GM23338 (cell line): Measurements from ENCODE around the gene CXCL8. TPM values are rescaled to one million over a fixed set of nuclear protein-coding genes. Genes with fewer than 3 reads are reported as not detected.
"Not testable (repeated sequence)": the region's sequence is repeated elsewhere in the genome, so short reads cannot be mapped to it uniquely, and the experiment has no call there.

Experiments used
- ATAC-seq: fragments of 200-7000 bp; cut with Tn5 transposase; 3 replicates; pipeline ENCODE4 v1.9.1; 2020
- DNase-seq: peaks from one replicate; pipeline ENCODE4 v3.0.0-alpha.2; 2015; ENCODE audit warnings: low spot score
- H2AFZ ChIP-seq: fragments of 200-600 bp; sonication (generic); 2 replicates; pipeline ENCODE4 v1.8.0; 2016; ENCODE audit warnings: antibody characterized with exemption, mild to moderate bottlenecking, moderate library complexity
- H3F3A ChIP-seq: fragments of 200-600 bp; sonication (generic); replicated peaks from 2 replicates; pipeline ENCODE4 v1.8.0; 2017; ENCODE audit warnings: antibody characterized with exemption, mixed run types, low read depth
- H3K27ac ChIP-seq: fragments of 200-600 bp; sonication (generic); 2 replicates; pipeline ENCODE4 v1.6.1; 2016; ENCODE audit warnings: low read depth
- H3K27me3 ChIP-seq: fragments of 200-600 bp; sonication (generic); 2 replicates; pipeline ENCODE4 v1.8.0; 2016; ENCODE audit warnings: mild to moderate bottlenecking, mixed run types, moderate library complexity; ENCODE audit not compliant: insufficient read depth
- H3K36me3 ChIP-seq: fragments of 200-600 bp; sonication (generic); 2 replicates; pipeline ENCODE4 v1.8.0; 2016; ENCODE audit warnings: mild to moderate bottlenecking; ENCODE audit not compliant: insufficient read depth
- H3K4me1 ChIP-seq: fragments of 200-600 bp; sonication (generic); 2 replicates; pipeline ENCODE4 v1.8.0; 2016; ENCODE audit warnings: mild to moderate bottlenecking, moderate library complexity; ENCODE audit not compliant: insufficient read depth
- H3K4me2 ChIP-seq: fragments of 200-600 bp; sonication (generic); 2 replicates; pipeline ENCODE4 v1.7.1; 2017; ENCODE audit warnings: mixed run types
- H3K4me3 ChIP-seq: fragments of 200-600 bp; sonication (generic); 2 replicates; pipeline ENCODE4 v1.6.1; 2016; ENCODE audit warnings: mixed run types
- H3K79me2 ChIP-seq: fragments of 200-600 bp; sonication (generic); replicated peaks from 2 replicates; pipeline ENCODE4 v1.8.0; 2017; ENCODE audit warnings: mild to moderate bottlenecking; ENCODE audit not compliant: insufficient read depth
- H3K9me2 ChIP-seq: fragments of 200-600 bp; sonication (generic); 2 replicates; pipeline ENCODE4 v1.8.0; 2017; ENCODE audit not compliant: insufficient read depth
- H4K20me1 ChIP-seq: fragments of 200-600 bp; sonication (generic); replicated peaks from 2 replicates; pipeline ENCODE4 v1.8.0; 2017; ENCODE audit warnings: mild to moderate bottlenecking; ENCODE audit not compliant: insufficient read depth
- H3K27ac Mint-ChIP-seq: 2 replicates; pipeline ENCODE4 v1.8.0; 2020; ENCODE audit warnings: inconsistent platforms, mild to moderate bottlenecking, moderate library complexity, mixed read lengths
- H3K27me3 Mint-ChIP-seq: 3 replicates; pipeline ENCODE4 v1.8.0; 2022; ENCODE audit warnings: low read depth, mild to moderate bottlenecking, moderate library complexity, mixed read lengths, inconsistent platforms; ENCODE audit not compliant: insufficient read depth, poor library complexity
- H3K36me3 Mint-ChIP-seq: 3 replicates; pipeline ENCODE4 v1.8.0; 2021; ENCODE audit warnings: low read depth, mild to moderate bottlenecking, inconsistent platforms, moderate library complexity, mixed read lengths
- H3K4me1 Mint-ChIP-seq: 3 replicates; pipeline ENCODE4 v1.8.0; 2020; ENCODE audit warnings: mild to moderate bottlenecking, inconsistent platforms, mixed read lengths
- H3K4me3 Mint-ChIP-seq: 3 replicates; pipeline ENCODE4 v1.8.0; 2021; ENCODE audit warnings: moderate library complexity, mild to moderate bottlenecking, inconsistent platforms, mixed read lengths
- H3K9me3 Mint-ChIP-seq: 3 replicates; pipeline ENCODE4 v1.8.0; 2020; ENCODE audit warnings: moderate library complexity, mild to moderate bottlenecking, inconsistent platforms, mixed read lengths
- CTCF ChIP-seq, 2 experiments: fragments of 200-600 bp in 1 of 2; sonication (generic) in 1 of 2; conservative IDR thresholded peaks; 2 replicates each; pipeline versions ENCODE4 v1.5.1 to v1.6.1; 2016 to 2017; ENCODE audit warnings: antibody characterized with exemption in 2 of 2, low read depth in 2 of 2, mild to moderate bottlenecking in 2 of 2, moderate library complexity in 1 of 2
- EZH2 ChIP-seq: fragments of 200-600 bp; sonication (generic); IDR thresholded peaks from one replicate; pipeline ENCODE4 v1.8.0; 2017; ENCODE audit warnings: antibody characterized with exemption, mild to moderate bottlenecking, low read depth; ENCODE audit not compliant: unreplicated experiment
- EZH2phosphoT487 ChIP-seq: fragments of 200-600 bp; sonication (generic); IDR thresholded peaks from one replicate; pipeline ENCODE4 v1.8.1; 2018; ENCODE audit warnings: antibody characterized with exemption; ENCODE audit not compliant: unreplicated experiment
- NANOG ChIP-seq: IDR thresholded peaks from 2 replicates; pipeline ENCODE4 v1.6.1; 2016; ENCODE audit warnings: antibody characterized with exemption, borderline replicate concordance
- POLR2AphosphoS5 ChIP-seq: IDR thresholded peaks from 2 replicates; pipeline ENCODE4 v1.6.1; 2016; ENCODE audit warnings: antibody characterized with exemption, low read depth
- REST ChIP-seq: IDR thresholded peaks from one replicate; pipeline ENCODE4 v1.6.1; 2018; ENCODE audit warnings: antibody characterized with exemption; ENCODE audit not compliant: unreplicated experiment
- ZNF114 ChIP-seq: fragments of 250-450 bp; sonication (Bioruptor Pico); IDR thresholded peaks from 2 replicates; pipeline ENCODE4 v1.5.0; 2020; ENCODE audit warnings: mild to moderate bottlenecking, moderate library complexity
- ZNF331 ChIP-seq: fragments of 250-450 bp; sonication (Bioruptor Pico); IDR thresholded peaks from 2 replicates; pipeline ENCODE4 v1.5.0; 2020; ENCODE audit warnings: low read depth, mild to moderate bottlenecking, moderate library complexity
- polyA plus RNA-seq: library from polyadenylated mRNA; unstranded; fragments of >200 nt; fragmentation: Nextera tagmentation; extraction: Ambion mirVana; gene quantifications from 2 replicates; pipeline ENCODE4 v1.2.1, GENCODE V29; 2016
- total RNA-seq: library from RNA; depleted of rRNA; stranded (reverse); fragments of >200 nt; shearing (Covaris generic); gene quantifications from 2 replicates; pipeline ENCODE4 v1.2.3, GENCODE V29; 2014

Gene CXCL8
- total and polyA plus RNA-seq, 2 experiments from 2014 or later, result 0.11 TPM; not detected in 1

GRCh38 chr4:73691201-73691600 lies 49.2 kb upstream of the CXCL8 start:
- not testable (repeated sequence) for H3K4me3 ChIP-seq, H3K79me2 ChIP-seq, H3K36me3 Mint-ChIP-seq, H2AFZ ChIP-seq, H4K20me1 ChIP-seq, H3K27ac ChIP-seq, H3K9me3 Mint-ChIP-seq, H3K27ac Mint-ChIP-seq, H3K9me2 ChIP-seq, H3K27me3 ChIP-seq, H3F3A ChIP-seq, H3K36me3 ChIP-seq, H3K27me3 Mint-ChIP-seq, H3K4me3 Mint-ChIP-seq, H3K4me1 Mint-ChIP-seq, DNase-seq, ATAC-seq, H3K4me2 ChIP-seq, H3K4me1 ChIP-seq

DNA sequence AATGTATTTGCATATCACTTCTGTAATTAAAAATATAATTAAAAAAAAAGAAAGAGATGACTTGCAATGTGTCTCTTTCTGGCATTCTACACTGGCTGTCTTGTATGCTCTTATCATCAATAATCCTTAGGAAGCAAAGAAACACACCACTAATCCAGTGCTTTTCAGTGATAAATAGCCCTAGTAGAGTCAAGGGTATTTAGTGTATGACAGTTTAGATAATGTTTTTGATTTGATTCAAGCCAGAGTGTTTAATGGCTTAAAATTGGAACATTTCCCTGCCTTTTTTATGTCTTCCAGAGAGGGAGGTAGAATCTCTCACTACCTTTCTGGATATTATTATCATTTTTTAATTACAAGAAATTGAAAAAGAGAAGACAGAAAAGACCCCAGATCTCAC lies 48.6 kb upstream of the CXCL8 start:
- H3K4me1 ChIP-seq, result no peaks in the 10 kb centered on the region
- no peaks in the 10 kb centered on the region for H3K36me3 ChIP-seq
- ATAC-seq, result no peak
- Mint-ChIP-seq H3K27ac (no peak overlapping the region), H3K27me3 (no peaks in the 10 kb centered on the region), H3K4me1 (no peaks in the 10 kb centered on the region), H3K4me3 (no peak overlapping the region), H3K9me3 (no peaks in the 10 kb centered on the region; the same call in 2 of the 3 replicates), H3K36me3 (no peaks in the 10 kb centered on the region)
- DNase-seq, result no peak
- peaks cover 3% of the 10 kb centered on the region; the same call in 1 of the 2 replicates for H3K9me2 ChIP-seq
- no peak overlapping the region for H2AFZ ChIP-seq
- H3K27me3 ChIP-seq, result no peaks in the 10 kb centered on the region
- H3K4me2 ChIP-seq, result no peak overlapping the region
- H3K79me2 ChIP-seq, result no peaks in the 10 kb centered on the region
- TF ChIP-seq NANOG, result no peak
- no peak for TF ChIP-seq EZH2phosphoT487
- no peak for TF ChIP-seq EZH2
- TF ChIP-seq REST, result no peak
- no peak for TF ChIP-seq ZNF114 (CRISPR knock-in tag)
- no peak for TF ChIP-seq POLR2AphosphoS5
- TF ChIP-seq CTCF (conservative IDR thresholded peaks at IDR 0.05; ENCODE audit: low read depth in 2 of 2), result no peak
- TF ChIP-seq ZNF331 (CRISPR knock-in tag), result no peak
- H4K20me1 ChIP-seq, result no peaks in the 10 kb centered on the region
- no peaks in the 10 kb centered on the region for H3F3A ChIP-seq
- no peak overlapping the region for H3K4me3 ChIP-seq
- no peak overlapping the region for H3K27ac ChIP-seq
